A549 (cell line): ENCODE measurements around the gene MYADML2. TPM values are rescaled to one million over a fixed set of nuclear protein-coding genes. Genes with fewer than 3 reads are reported as not detected.

Experiments
- ATAC-seq, 2 experiments: fragments of 200-7000 bp in 1 of 2; fragments of >200 bp in 1 of 2; cut with Nextera tagmentation in 1 of 2; cut with Tn5 transposase in 1 of 2; 3 replicates each; pipeline versions ENCODE4 v1.8.0 to v1.9.1; 2018 to 2020; ENCODE audit warnings: mild to moderate bottlenecking in 1 of 2, moderate library complexity in 1 of 2
- CTCF ChIA-PET: fragments of 300-600 bp; sonication (Branson Sonifier 250); formaldehyde crosslinking; extraction: SDS; loops from one replicate; lab custom pipeline; 2021; ENCODE audit warnings: antibody characterized with exemption, inconsistent platforms; lab: Yijun Ruan, JAX
- POLR2A ChIA-PET: fragments of 350-600 bp; formaldehyde crosslinking; extraction: SDS; loops from one replicate; lab custom pipeline; 2021; ENCODE audit warnings: antibody characterized with exemption, inconsistent platforms; lab: Yijun Ruan, JAX
- DNase-seq, 2 experiments: peaks; one replicate each; pipeline versions ENCODE4 v3.0.0 to v3.0.0-alpha.2; 2011 to 2016; ENCODE audit warnings: low read depth in 1 of 2, low spot score in 1 of 2
- FAIRE-seq: peaks from 2 replicates; lab custom pipeline; 2011; peaks lifted over from hg19 to GRCh38; lab: Jason Lieb, UNC
- H3K27ac ChIP-seq, 2 experiments: fragments of >200 bp; sonication (Bioruptor Twin); formaldehyde crosslinking; 3 replicates each; pipeline ENCODE4 v1.5.1; 2016 to 2017
- H3K4me1 ChIP-seq: fragments of >200 bp; sonication (Bioruptor Twin); formaldehyde crosslinking; 3 replicates; pipeline ENCODE4 v1.6.1; 2016
- H3K4me2 ChIP-seq: fragments of >200 bp; sonication (Bioruptor Twin); formaldehyde crosslinking; 3 replicates; pipeline ENCODE4 v1.6.1; 2016
- H3K4me3 ChIP-seq: fragments of >200 bp; sonication (Bioruptor Twin); formaldehyde crosslinking; 3 replicates; pipeline ENCODE4 v1.5.1; 2016
- H3K9me3 ChIP-seq: fragments of >200 bp; sonication (Bioruptor Twin); formaldehyde crosslinking; 3 replicates; pipeline ENCODE4 v1.6.1; 2016
- ATOH8 ChIP-seq: fragments of 250-450 bp; sonication (Bioruptor Pico); IDR thresholded peaks from 2 replicates; pipeline ENCODE4 v1.5.0; 2020; ENCODE audit warnings: low read depth, mild to moderate bottlenecking, moderate library complexity
- BHLHE40 ChIP-seq: IDR thresholded peaks from 2 replicates; pipeline ENCODE4 v1.6.1; 2012; ENCODE audit warnings: low read depth, low read length, inconsistent platforms
- CBX8 ChIP-seq: fragments of 200-600 bp; sonication (generic); IDR thresholded peaks from 2 replicates; pipeline ENCODE4 v1.6.1; 2016
- CEBPB ChIP-seq, 2 experiments: fragments of >200 bp in 1 of 2; sonication (Bioruptor Twin) in 1 of 2; formaldehyde crosslinking in 1 of 2; IDR thresholded peaks; 2 replicates each; pipeline ENCODE4 v1.6.1; 2012 to 2016
- E2F6 ChIP-seq: IDR thresholded peaks from 2 replicates; pipeline ENCODE4 v1.6.1; 2012; ENCODE audit warnings: low read depth, borderline replicate concordance
- EHF ChIP-seq: fragments of 250-450 bp; sonication (Bioruptor Pico); IDR thresholded peaks from 2 replicates; pipeline ENCODE4 v1.5.0; 2020; ENCODE audit warnings: mild to moderate bottlenecking
- EHMT2 ChIP-seq: fragments of 200-600 bp; sonication (generic); IDR thresholded peaks from 2 replicates; pipeline ENCODE4 v1.6.1; 2016; ENCODE audit warnings: antibody characterized with exemption, low read depth, mild to moderate bottlenecking, moderate library complexity
- EP300 ChIP-seq, 2 experiments: fragments of >200 bp; sonication (Bioruptor Twin); formaldehyde crosslinking; IDR thresholded peaks; 2 replicates in 1 of 2; 3 replicates in 1 of 2; pipeline ENCODE4 v1.6.1; 2016 to 2017
- FOXS1 ChIP-seq: fragments of 250-450 bp; sonication (Bioruptor Pico); IDR thresholded peaks from 2 replicates; pipeline ENCODE4 v1.5.0; 2020; ENCODE audit warnings: mild to moderate bottlenecking, moderate library complexity
- GATA3 ChIP-seq: IDR thresholded peaks from 2 replicates; pipeline ENCODE4 v1.6.1; 2012; ENCODE audit warnings: borderline replicate concordance
- HDAC2 ChIP-seq: fragments of 200-600 bp; sonication (generic); IDR thresholded peaks from 2 replicates; pipeline ENCODE4 v1.6.1; 2016
- HEYL ChIP-seq: fragments of 250-450 bp; sonication (Bioruptor Pico); IDR thresholded peaks from 2 replicates; pipeline ENCODE4 v1.8.0; 2021; ENCODE audit warnings: mild to moderate bottlenecking, moderate library complexity
- HMGXB4 ChIP-seq: fragments of 250-450 bp; sonication (Bioruptor Pico); IDR thresholded peaks from 2 replicates; pipeline ENCODE4 v1.5.0; 2021; ENCODE audit warnings: mild to moderate bottlenecking, moderate library complexity, borderline replicate concordance
- HOXA7 ChIP-seq: fragments of 250-450 bp; sonication (Bioruptor Pico); IDR thresholded peaks from 2 replicates; pipeline ENCODE4 v1.5.0; 2020; ENCODE audit warnings: mild to moderate bottlenecking, moderate library complexity
- HOXB13 ChIP-seq: fragments of 250-450 bp; sonication (Bioruptor Pico); IDR thresholded peaks from 2 replicates; pipeline ENCODE4 v1.5.0; 2020; ENCODE audit warnings: low read depth, mild to moderate bottlenecking, moderate library complexity
- HOXB5 ChIP-seq: fragments of 250-450 bp; sonication (Bioruptor Pico); IDR thresholded peaks from 2 replicates; pipeline ENCODE4 v1.5.0; 2020; ENCODE audit warnings: mild to moderate bottlenecking, moderate library complexity
- JUN ChIP-seq, 2 experiments: fragments of >200 bp; sonication (Bioruptor Twin); formaldehyde crosslinking; IDR thresholded peaks; 2 replicates in 1 of 2; 3 replicates in 1 of 2; pipeline ENCODE4 v1.6.1; 2016 to 2017
- JUNB ChIP-seq: fragments of >200 bp; sonication (Bioruptor Twin); formaldehyde crosslinking; IDR thresholded peaks from 2 replicates; pipeline ENCODE4 v1.6.1; 2016
- KDM1A ChIP-seq: fragments of 200-600 bp; sonication (generic); IDR thresholded peaks from 2 replicates; pipeline ENCODE4 v1.6.1; 2016; ENCODE audit warnings: low read depth, mild to moderate bottlenecking
- MAZ ChIP-seq: fragments of 150-350 bp; IDR thresholded peaks from 2 replicates; pipeline ENCODE4 v1.6.1; 2014; ENCODE audit warnings: antibody characterized with exemption, low read depth, low read length, borderline replicate concordance
- NFE2L2 ChIP-seq: fragments of 150-350 bp; conservative IDR thresholded peaks from 2 replicates; pipeline ENCODE4 v1.6.1; 2014; ENCODE audit warnings: low read length
- PBX3 ChIP-seq: IDR thresholded peaks from 2 replicates; pipeline ENCODE4 v1.6.1; 2012
- POLR2A ChIP-seq: IDR thresholded peaks from 2 replicates; pipeline ENCODE4 v1.6.1; 2012; ENCODE audit warnings: mild to moderate bottlenecking, low read length
- POLR2AphosphoS2 ChIP-seq: conservative IDR thresholded peaks from 2 replicates; pipeline ENCODE4 v1.6.1; 2012; ENCODE audit warnings: low read length, improper control_type of control experiment, inconsistent platforms
- RARB ChIP-seq: fragments of 250-450 bp; sonication (Bioruptor Pico); IDR thresholded peaks from 2 replicates; pipeline ENCODE4 v1.8.0; 2021; ENCODE audit warnings: mild to moderate bottlenecking, moderate library complexity
- RCOR1 ChIP-seq: fragments of 150-350 bp; IDR thresholded peaks from 2 replicates; pipeline ENCODE4 v1.6.1; 2014; ENCODE audit warnings: antibody characterized with exemption, low read length, low read depth
- RFX5 ChIP-seq: fragments of 450-650 bp; IDR thresholded peaks from 2 replicates; pipeline ENCODE4 v1.7.1; 2014; ENCODE audit warnings: antibody characterized with exemption, mild to moderate bottlenecking, moderate library complexity
- SREBF2 ChIP-seq: fragments of 450-650 bp; IDR thresholded peaks from 2 replicates; pipeline ENCODE4 v1.6.1; 2014; ENCODE audit warnings: mild to moderate bottlenecking, moderate library complexity
- ZFP36 ChIP-seq: fragments of 450-650 bp; IDR thresholded peaks from 2 replicates; pipeline ENCODE4 v1.6.1; 2014; ENCODE audit warnings: borderline replicate concordance; ENCODE audit not compliant: partially characterized antibody
- ZNF302 ChIP-seq: fragments of 250-450 bp; sonication (Bioruptor Pico); IDR thresholded peaks from 2 replicates; pipeline ENCODE4 v1.9.0; 2021; ENCODE audit warnings: inconsistent platforms, mild to moderate bottlenecking, moderate library complexity
- ZSCAN20 ChIP-seq: fragments of 250-450 bp; sonication (Bioruptor Pico); IDR thresholded peaks from 2 replicates; pipeline ENCODE4 v1.8.0; 2022; ENCODE audit warnings: mild to moderate bottlenecking, moderate library complexity
- WGBS: methylation state at CpG from one replicate; pipeline ENCODE4 v1.1.6; 2017; ENCODE audit errors: missing lambda C conversion rate; 5-methylcytosine and 5-hydroxymethylcytosine counted together
- polyA plus RNA-seq, 4 experiments: library from polyadenylated mRNA; depleted of rRNA in 3 of 4; stranded (reverse); fragments of >200 nt; fragmentation: RNase III in 1 of 4; extraction: RNeasy Plus Mini Kit Qiagen cat#74134 plus additional on column Dnase treatment in 1 of 4; gene quantifications; 2 replicates in 3 of 4; 3 replicates in 1 of 4; pipeline ENCODE4 v1.2.3, GENCODE V29; 2011 to 2017

Gene MYADML2
- polyA plus RNA-seq, 2 of the 4 experiments (the other 2 are of a cell fraction) = not detected

- peaks cover 10% of the 10 kb centered on the region; the same call in 2 of the 3 replicates for H3K4me1 ChIP-seq
- TF ChIP-seq NFE2L2 = no peak
- no peak for TF ChIP-seq EHF (CRISPR knock-in tag)
- TF ChIP-seq JUN (IDR thresholded peaks at IDR 0.05) = no peak
- TF ChIP-seq HOXB5 = no peak
- TF ChIP-seq HMGXB4 (CRISPR knock-in tag) = no peak
- TF ChIP-seq E2F6 = no peak
- TF ChIP-seq RCOR1 = no peak
- no peak for TF ChIP-seq ZFP36
- TF ChIP-seq RFX5 = no peak
- TF ChIP-seq SREBF2 = no peak
- TF ChIP-seq HDAC2 = no peak
- TF ChIP-seq POLR2A = no peak
- no peak for TF ChIP-seq ZNF302 (CRISPR knock-in tag)
- no peak for TF ChIP-seq EHMT2
- no peak for TF ChIP-seq KDM1A
- 60% methylated on average over 23 of the region's 23 CpGs for WGBS
- ChIA-PET POLR2A (interaction anchor here (1.5 kb wide), 1 partner anchor 13 kb away, joined by 3 read pairs; no protein-coding TSS in a partner anchor), CTCF (interaction anchor here (1.1 to 7.6 kb wide), 9 partner anchors 7 to 111 kb away, joined by 3 to 68 read pairs (median 5); partner anchors contain the start of genes MAFG and PYCR1)
- peak overlapping the region; percentile 98 for H3K4me2 ChIP-seq
- DNase-seq (no peak), FAIRE-seq (no peak), ATAC-seq (peak in 1 of 2 experiments; percentile 1; a peak in 2 of 6 replicates)
- H3K4me3 ChIP-seq = peak overlapping the region; percentile 71
- H3K9me3 ChIP-seq = no peaks in the 10 kb centered on the region
- peak overlapping the region; percentile 62 to 88 for H3K27ac ChIP-seq
These were observed 36.8 kb downstream of the MYADML2 start for GRCh38 chr17:81909966-81910839.

- Histone ChIP-seq H3K4me1 (peaks cover 10% of the 10 kb centered on the region; the same call in 2 of the 3 replicates), H3K9me3 (no peaks in the 10 kb centered on the region), H3K4me3 (no peak overlapping the region), H3K27ac (no peak overlapping the region), H3K4me2 (no peak overlapping the region)
- FAIRE-seq = no peak
- ChIA-PET CTCF (interaction anchor here (0.8 to 7.6 kb wide), 8 partner anchors 8 to 112 kb away, joined by 3 to 68 read pairs (median 5); partner anchors contain the start of gene MAFG), POLR2A (no interaction called here)
- ATAC-seq = no peak
- DNase-seq = no peak
- WGBS = 92% methylated on average over 12 of the region's 12 CpGs
- no peak for TF ChIP-seq ZSCAN20
- no peak for TF ChIP-seq MAZ
- TF ChIP-seq HOXB13 (CRISPR knock-in tag) = no peak
- no peak for TF ChIP-seq HEYL
- TF ChIP-seq CBX8 = no peak
These were observed 37.8 kb downstream of the MYADML2 start for GRCh38 chr17:81909231-81909630.

GRCh38 chr17:81908793-81909192 lies 38.2 kb downstream of the MYADML2 start:
- POLR2A ChIA-PET = no interaction called here

More at GRCh38 chr17:81908793-81909192, 38.2 kb downstream of the MYADML2 start:
- no peak overlapping the region for H3K27ac ChIP-seq
- ATAC-seq = no peak
- no peak for FAIRE-seq
- TF ChIP-seq CEBPB (IDR thresholded peaks at IDR 0.05) (no peak), FOXS1 (CRISPR knock-in tag) (no peak), ATOH8 (CRISPR knock-in tag) (no peak), GATA3 (no peak), POLR2AphosphoS2 (no peak), RARB (no peak), EP300 (IDR thresholded peaks at IDR 0.05) (no peak), BHLHE40 (no peak), POLR2A (no peak), HOXA7 (CRISPR knock-in tag) (no peak), PBX3 (no peak), HEYL (no peak), JUNB (no peak)
- TF ChIP-seq, all 56 proteins: peak for 0
- CTCF ChIA-PET = interaction anchor here (0.8 to 7.6 kb wide), 6 partner anchors 8 to 112 kb away, joined by 3 to 68 read pairs (median 5); partner anchors contain the start of gene MAFG
- Histone ChIP-seq H3K4me3 (no peak overlapping the region), H3K9me3 (no peaks in the 10 kb centered on the region), H3K4me2 (no peak overlapping the region), H3K4me1 (peaks cover 10% of the 10 kb centered on the region; the same call in 2 of the 3 replicates)
- 93% methylated on average over 10 of the region's 11 CpGs for WGBS
- no peak for DNase-seq
